ENCODE measurements around the gene CFDP1. TPM values are rescaled to one million over a fixed set of nuclear protein-coding genes. Genes with fewer than 3 reads are reported as not detected.

CFDP1 gene
- polyA plus RNA-seq, 3 donors, result 12.9 to 23.2 (median 19.0) TPM

GRCh38 chr16:75263291-75263962, 169.9 kb downstream of the CFDP1 start:
- peaks cover 80 to 97% (median 86%) of the 10 kb centered on the region in 3 donors for H3K27me3 Mint-ChIP-seq (ENCODE audit: low read depth in 3 of 3)
- H3K9ac ChIP-seq (ENCODE audit: insufficient read depth, low read length, poor library complexity, severe bottlenecking), result no peak overlapping the region
- no peaks in the 10 kb centered on the region for H3K36me3 ChIP-seq (replicated peaks in 1 of 2; ENCODE audit: control insufficient read depth in 1 of 2, insufficient read depth in 2 of 2, low read length in 2 of 2)
- H3K9me3 ChIP-seq (replicated peaks in 1 of 2; ENCODE audit: control insufficient read depth in 1 of 2, insufficient read depth in 1 of 2, low read length in 2 of 2), result peaks cover 0 to 4% of the 10 kb centered on the region in 2 donors
- peaks cover 26 to 91% of the 10 kb centered on the region in 2 donors for H3K27me3 ChIP-seq (ENCODE audit: control insufficient read depth in 2 of 2, insufficient read depth in 2 of 2, low read length in 2 of 2)
- H3K36me3 Mint-ChIP-seq, result peaks cover 0 to 1% of the 10 kb centered on the region in 2 donors
- H3K9me3 Mint-ChIP-seq, result peaks cover 0 to 15% (median 2%) of the 10 kb centered on the region in 7 donors
- no peaks in the 10 kb centered on the region for H3K79me2 ChIP-seq (ENCODE audit: insufficient read depth, low read length)
- H3K4me3 ChIP-seq (replicated peaks in 1 of 3; ENCODE audit: low read depth in 2 of 3, low read length in 3 of 3), result no peak overlapping the region
- TF ChIP-seq CTCF (IDR thresholded peaks at IDR 0.05), result no peak
- H2AFZ ChIP-seq (ENCODE audit: insufficient read depth, low read depth, low read length, poor library complexity, severe bottlenecking), result no peak overlapping the region
- no peak overlapping the region for H3K27ac ChIP-seq (ENCODE audit: low read depth in 1 of 2, low read length in 2 of 2)
- H4K20me1 ChIP-seq (ENCODE audit: insufficient read depth, low read length), result no peaks in the 10 kb centered on the region
- intact Hi-C loops (cut with micrococcal nuclease), result no loop called here
- no peak for DNase-seq
- peaks cover 0 to 5% of the 10 kb centered on the region in 2 donors for H3K4me1 ChIP-seq (ENCODE audit: control insufficient read depth in 1 of 2, insufficient read depth in 2 of 2, low read length in 2 of 2)
- H3K27ac Mint-ChIP-seq, result no peak overlapping the region
- peak overlapping the region in 1 of 2 donors; percentile 64 for H3K4me3 Mint-ChIP-seq
- 81% methylated on average over 12 of the region's 14 CpGs for WGBS (ENCODE audit: insufficient coverage)
- no peak overlapping the region for H3K4me2 ChIP-seq (replicated peaks; ENCODE audit: extremely low read depth, low read length, poor library complexity, severe bottlenecking)
- H3K4me1 Mint-ChIP-seq, result peaks cover 5% of the 10 kb centered on the region

GRCh38 chr16:75262800-75263127, 170.5 kb downstream of the CFDP1 start:
- H2AFZ ChIP-seq (ENCODE audit: insufficient read depth, low read depth, low read length, poor library complexity, severe bottlenecking), result no peak overlapping the region
- H3K27me3 ChIP-seq (ENCODE audit: control insufficient read depth in 2 of 2, insufficient read depth in 2 of 2, low read length in 2 of 2), result peaks cover 26 to 92% of the 10 kb centered on the region in 2 donors
- Mint-ChIP-seq H3K9me3 (peaks cover 0 to 15% (median 2%) of the 10 kb centered on the region in 7 donors), H3K4me1 (peaks cover 5% of the 10 kb centered on the region), H3K27ac (no peak overlapping the region), H3K27me3 (ENCODE audit: low read depth in 3 of 3) (peaks cover 81 to 97% (median 88%) of the 10 kb centered on the region in 3 donors), H3K4me3 (peak overlapping the region in 1 of 2 donors; percentile 64), H3K36me3 (peaks cover 0 to 1% of the 10 kb centered on the region in 2 donors)
- H3K9ac ChIP-seq (ENCODE audit: insufficient read depth, low read length, poor library complexity, severe bottlenecking), result no peak overlapping the region
- TF ChIP-seq CTCF (IDR thresholded peaks at IDR 0.05), result no peak
- H3K4me2 ChIP-seq (replicated peaks; ENCODE audit: extremely low read depth, low read length, poor library complexity, severe bottlenecking), result no peak overlapping the region
- intact Hi-C loops (cut with micrococcal nuclease), result no loop called here
- no peaks in the 10 kb centered on the region for H3K79me2 ChIP-seq (ENCODE audit: insufficient read depth, low read length)
- H3K9me3 ChIP-seq (replicated peaks in 1 of 2; ENCODE audit: control insufficient read depth in 1 of 2, insufficient read depth in 1 of 2, low read length in 2 of 2), result peaks cover 0 to 4% of the 10 kb centered on the region in 2 donors
- peaks cover 0 to 5% of the 10 kb centered on the region in 2 donors for H3K4me1 ChIP-seq (ENCODE audit: control insufficient read depth in 1 of 2, insufficient read depth in 2 of 2, low read length in 2 of 2)
- H3K36me3 ChIP-seq (replicated peaks in 1 of 2; ENCODE audit: control insufficient read depth in 1 of 2, insufficient read depth in 2 of 2, low read length in 2 of 2), result no peaks in the 10 kb centered on the region
- H4K20me1 ChIP-seq (ENCODE audit: insufficient read depth, low read length), result no peaks in the 10 kb centered on the region
- H3K27ac ChIP-seq (ENCODE audit: low read depth in 1 of 2, low read length in 2 of 2), result no peak overlapping the region
- no peak for DNase-seq
- 98% methylated on average over 4 of the region's 5 CpGs for WGBS (ENCODE audit: insufficient coverage)
- no peak overlapping the region for H3K4me3 ChIP-seq (replicated peaks in 1 of 3; ENCODE audit: low read depth in 2 of 3, low read length in 3 of 3)

All from CD14-positive monocyte (primary cell).